ENCODE measurements around the gene MARK2. TPM values are rescaled to one million over a fixed set of nuclear protein-coding genes. Genes with fewer than 3 reads are reported as not detected.
A peak's percentile ranks its signal among the peaks of the same experiment; 100 is the strongest.

MARK2 gene
- polyA plus RNA-seq, 3 donors, result 32.4 to 55.7 (median 33.3) TPM

DNA sequence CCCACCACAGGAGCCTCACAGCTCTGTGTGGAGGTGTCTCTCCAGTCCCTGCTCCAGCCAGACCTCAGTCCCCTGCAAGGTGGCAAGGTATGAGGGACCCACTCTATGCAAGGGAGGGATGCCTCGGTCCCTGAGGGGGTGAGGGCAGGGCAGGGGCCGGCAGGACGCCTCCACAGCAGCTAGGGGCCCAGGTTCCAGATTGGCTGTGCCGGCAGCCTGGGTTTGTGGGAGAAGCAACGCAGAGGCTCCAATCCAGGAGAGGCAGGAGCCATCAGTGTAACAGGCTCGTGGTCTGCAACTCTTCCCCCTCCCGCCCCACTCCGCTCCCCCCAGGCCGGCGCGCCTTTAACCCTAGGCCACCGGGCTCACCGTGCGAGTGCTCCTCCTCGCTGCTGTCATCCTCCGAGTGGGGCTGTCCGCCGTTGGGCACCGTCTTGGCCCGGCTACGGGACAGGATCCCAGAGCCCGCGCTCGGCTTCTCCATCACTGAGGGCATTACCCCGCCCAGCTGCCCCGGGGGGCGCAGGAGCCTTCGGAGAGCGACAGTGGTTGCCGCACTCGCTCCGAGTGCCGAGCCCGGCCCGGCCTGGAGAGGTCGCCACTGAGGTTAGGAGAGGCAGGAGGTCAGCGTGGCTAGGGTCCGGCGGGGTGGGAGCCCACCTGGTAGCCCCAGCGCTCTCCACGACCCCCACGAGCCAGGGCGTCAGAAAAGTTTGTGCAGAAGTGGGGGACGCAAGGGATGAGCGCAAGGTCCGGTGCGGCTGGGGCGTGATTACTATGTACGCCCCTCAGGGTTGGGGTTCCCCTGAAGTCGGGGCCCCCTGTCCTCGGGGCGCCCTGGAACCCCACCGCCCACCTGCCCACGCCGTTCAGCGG is 77.3 kb downstream of the MARK2 start:
- Histone ChIP-seq H3K4me2 (replicated peaks; ENCODE audit: extremely low read depth, low read length, poor library complexity, severe bottlenecking) (peak overlapping the region; percentile 74), H3K27ac (ENCODE audit: low read depth in 1 of 2, low read length in 2 of 2) (no peak overlapping the region), H3K9ac (ENCODE audit: insufficient read depth, low read length, poor library complexity, severe bottlenecking) (peak overlapping the region; percentile 15), H3K36me3 (replicated peaks in 1 of 2; ENCODE audit: control insufficient read depth in 1 of 2, insufficient read depth in 2 of 2, low read length in 2 of 2) (no peaks in the 10 kb centered on the region), H4K20me1 (ENCODE audit: insufficient read depth, low read length) (peaks cover 41% of the 10 kb centered on the region), H3K79me2 (ENCODE audit: insufficient read depth, low read length) (no peaks in the 10 kb centered on the region), H3K27me3 (ENCODE audit: control insufficient read depth in 2 of 2, insufficient read depth in 2 of 2, low read length in 2 of 2) (peaks cover 18 to 62% of the 10 kb centered on the region in 2 donors), H2AFZ (ENCODE audit: insufficient read depth, low read depth, low read length, poor library complexity, severe bottlenecking) (no peak overlapping the region), H3K9me3 (replicated peaks in 1 of 2; ENCODE audit: control insufficient read depth in 1 of 2, insufficient read depth in 1 of 2, low read length in 2 of 2) (no peaks in the 10 kb centered on the region), H3K4me1 (ENCODE audit: control insufficient read depth in 1 of 2, insufficient read depth in 2 of 2, low read length in 2 of 2) (peaks cover 30 to 39% of the 10 kb centered on the region in 2 donors), H3K4me3 (replicated peaks in 1 of 3; ENCODE audit: low read depth in 2 of 3, low read length in 3 of 3) (peak overlapping the region; percentile 11 to 64 (median 16))
- Mint-ChIP-seq H3K4me1 (peaks cover 17% of the 10 kb centered on the region), H3K4me3 (peak overlapping the region; percentile 68 to 89), H3K9me3 (peaks cover 0 to 9% (median 2%) of the 10 kb centered on the region in 7 donors), H3K27me3 (ENCODE audit: low read depth in 3 of 3) (peaks cover 37 to 71% (median 47%) of the 10 kb centered on the region in 3 donors), H3K27ac (peak overlapping the region in 1 of 7 donors; percentile 43), H3K36me3 (peaks cover 0 to 3% of the 10 kb centered on the region in 2 donors)
- intact Hi-C loops (cut with micrococcal nuclease), result no loop called here
- TF ChIP-seq, protein P1, sequence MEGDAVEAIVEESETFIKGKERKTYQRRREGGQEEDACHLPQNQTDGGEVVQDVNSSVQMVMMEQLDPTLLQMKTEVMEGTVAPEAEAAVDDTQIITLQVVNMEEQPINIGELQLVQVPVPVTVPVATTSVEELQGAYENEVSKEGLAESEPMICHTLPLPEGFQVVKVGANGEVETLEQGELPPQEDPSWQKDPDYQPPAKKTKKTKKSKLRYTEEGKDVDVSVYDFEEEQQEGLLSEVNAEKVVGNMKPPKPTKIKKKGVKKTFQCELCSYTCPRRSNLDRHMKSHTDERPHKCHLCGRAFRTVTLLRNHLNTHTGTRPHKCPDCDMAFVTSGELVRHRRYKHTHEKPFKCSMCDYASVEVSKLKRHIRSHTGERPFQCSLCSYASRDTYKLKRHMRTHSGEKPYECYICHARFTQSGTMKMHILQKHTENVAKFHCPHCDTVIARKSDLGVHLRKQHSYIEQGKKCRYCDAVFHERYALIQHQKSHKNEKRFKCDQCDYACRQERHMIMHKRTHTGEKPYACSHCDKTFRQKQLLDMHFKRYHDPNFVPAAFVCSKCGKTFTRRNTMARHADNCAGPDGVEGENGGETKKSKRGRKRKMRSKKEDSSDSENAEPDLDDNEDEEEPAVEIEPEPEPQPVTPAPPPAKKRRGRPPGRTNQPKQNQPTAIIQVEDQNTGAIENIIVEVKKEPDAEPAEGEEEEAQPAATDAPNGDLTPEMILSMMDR (IDR thresholded peaks at IDR 0.05), result peak; percentile 64
- no peak for DNase-seq
- 5% methylated on average over 54 of the region's 56 CpGs for WGBS (ENCODE audit: insufficient coverage)

- peak within 1 kb of the TSS; percentile 65 for H2AFZ ChIP-seq (ENCODE audit: insufficient read depth, low read depth, low read length, poor library complexity, severe bottlenecking)
- TF ChIP-seq, protein P1 (IDR thresholded peaks at IDR 0.05), result no peak
- H3K36me3 Mint-ChIP-seq, result peaks cover 0 to 3% of the 10 kb centered on the region in 2 donors
These were observed 78.2 kb downstream of the MARK2 start, which contains the start of gene RCOR2 for GRCh38 chr11:63916837-63917691. RCOR2 (minus strand) TSS chr11:63917164; CDS start chr11:63916456, 708 bp downstream.

More at GRCh38 chr11:63916837-63917691, 78.2 kb downstream of the MARK2 start, which contains the start of gene RCOR2:
- H3K27ac Mint-ChIP-seq, result peak within 1 kb of the TSS in 1 of 7 donors; percentile 43
- under 1% methylated on average over 65 of the region's 85 CpGs for WGBS (ENCODE audit: insufficient coverage)
- peaks cover 37 to 79% (median 52%) of the 10 kb centered on the region in 3 donors for H3K27me3 Mint-ChIP-seq (ENCODE audit: low read depth in 3 of 3)
- no peak within 1 kb of the TSS for H3K27ac ChIP-seq (ENCODE audit: low read depth in 1 of 2, low read length in 2 of 2)
- peak within 1 kb of the TSS; percentile 27 for H3K9ac ChIP-seq (ENCODE audit: insufficient read depth, low read length, poor library complexity, severe bottlenecking)
- no peaks in the 10 kb centered on the region for H3K79me2 ChIP-seq (ENCODE audit: insufficient read depth, low read length)
- DNase-seq, result peak; percentile 29 to 46 (median 33)
- peak within 1 kb of the TSS; percentile 68 to 89 for H3K4me3 Mint-ChIP-seq
- H3K4me3 ChIP-seq (replicated peaks in 1 of 3; ENCODE audit: low read depth in 2 of 3, low read length in 3 of 3), result peak within 1 kb of the TSS; percentile 11 to 64 (median 16)
- peaks cover 0 to 9% (median 2%) of the 10 kb centered on the region in 7 donors for H3K9me3 Mint-ChIP-seq
- peaks cover 18 to 62% of the 10 kb centered on the region in 2 donors for H3K27me3 ChIP-seq (ENCODE audit: control insufficient read depth in 2 of 2, insufficient read depth in 2 of 2, low read length in 2 of 2)
- peak within 1 kb of the TSS; percentile 74 for H3K4me2 ChIP-seq (replicated peaks; ENCODE audit: extremely low read depth, low read length, poor library complexity, severe bottlenecking)
- no peaks in the 10 kb centered on the region for H3K9me3 ChIP-seq (replicated peaks in 1 of 2; ENCODE audit: control insufficient read depth in 1 of 2, insufficient read depth in 1 of 2, low read length in 2 of 2)
- intact Hi-C loops (cut with micrococcal nuclease), result no loop called here
- H4K20me1 ChIP-seq (ENCODE audit: insufficient read depth, low read length), result peaks cover 37% of the 10 kb centered on the region
- H3K4me1 Mint-ChIP-seq, result peaks cover 17% of the 10 kb centered on the region
- peaks cover 30 to 39% of the 10 kb centered on the region in 2 donors for H3K4me1 ChIP-seq (ENCODE audit: control insufficient read depth in 1 of 2, insufficient read depth in 2 of 2, low read length in 2 of 2)
- no peaks in the 10 kb centered on the region for H3K36me3 ChIP-seq (replicated peaks in 1 of 2; ENCODE audit: control insufficient read depth in 1 of 2, insufficient read depth in 2 of 2, low read length in 2 of 2)

Measured in CD14-positive monocyte (primary cell).